GM23338 (cell line): Measurements from ENCODE around the gene SPATA18. TPM values are rescaled to one million over a fixed set of nuclear protein-coding genes. Genes with fewer than 3 reads are reported as not detected.
A peak's percentile ranks its signal among the peaks of the same experiment; 100 is the strongest.

Experiments used
- ATAC-seq: fragments of 200-7000 bp; cut with Tn5 transposase; 3 replicates; pipeline ENCODE4 v1.9.1; 2020
- DNase-seq: peaks from one replicate; pipeline ENCODE4 v3.0.0-alpha.2; 2015; ENCODE audit warnings: low spot score
- H2AFZ ChIP-seq: fragments of 200-600 bp; sonication (generic); 2 replicates; pipeline ENCODE4 v1.8.0; 2016; ENCODE audit warnings: antibody characterized with exemption, mild to moderate bottlenecking, moderate library complexity
- H3F3A ChIP-seq: fragments of 200-600 bp; sonication (generic); replicated peaks from 2 replicates; pipeline ENCODE4 v1.8.0; 2017; ENCODE audit warnings: antibody characterized with exemption, mixed run types, low read depth
- H3K27ac ChIP-seq: fragments of 200-600 bp; sonication (generic); 2 replicates; pipeline ENCODE4 v1.6.1; 2016; ENCODE audit warnings: low read depth
- H3K27me3 ChIP-seq: fragments of 200-600 bp; sonication (generic); 2 replicates; pipeline ENCODE4 v1.8.0; 2016; ENCODE audit warnings: mild to moderate bottlenecking, mixed run types, moderate library complexity; ENCODE audit not compliant: insufficient read depth
- H3K36me3 ChIP-seq: fragments of 200-600 bp; sonication (generic); 2 replicates; pipeline ENCODE4 v1.8.0; 2016; ENCODE audit warnings: mild to moderate bottlenecking; ENCODE audit not compliant: insufficient read depth
- H3K4me1 ChIP-seq: fragments of 200-600 bp; sonication (generic); 2 replicates; pipeline ENCODE4 v1.8.0; 2016; ENCODE audit warnings: mild to moderate bottlenecking, moderate library complexity; ENCODE audit not compliant: insufficient read depth
- H3K4me2 ChIP-seq: fragments of 200-600 bp; sonication (generic); 2 replicates; pipeline ENCODE4 v1.7.1; 2017; ENCODE audit warnings: mixed run types
- H3K4me3 ChIP-seq: fragments of 200-600 bp; sonication (generic); 2 replicates; pipeline ENCODE4 v1.6.1; 2016; ENCODE audit warnings: mixed run types
- H3K79me2 ChIP-seq: fragments of 200-600 bp; sonication (generic); replicated peaks from 2 replicates; pipeline ENCODE4 v1.8.0; 2017; ENCODE audit warnings: mild to moderate bottlenecking; ENCODE audit not compliant: insufficient read depth
- H3K9me2 ChIP-seq: fragments of 200-600 bp; sonication (generic); 2 replicates; pipeline ENCODE4 v1.8.0; 2017; ENCODE audit not compliant: insufficient read depth
- H4K20me1 ChIP-seq: fragments of 200-600 bp; sonication (generic); replicated peaks from 2 replicates; pipeline ENCODE4 v1.8.0; 2017; ENCODE audit warnings: mild to moderate bottlenecking; ENCODE audit not compliant: insufficient read depth
- H3K27ac Mint-ChIP-seq: 2 replicates; pipeline ENCODE4 v1.8.0; 2020; ENCODE audit warnings: inconsistent platforms, mild to moderate bottlenecking, moderate library complexity, mixed read lengths
- H3K27me3 Mint-ChIP-seq: 3 replicates; pipeline ENCODE4 v1.8.0; 2022; ENCODE audit warnings: low read depth, mild to moderate bottlenecking, moderate library complexity, mixed read lengths, inconsistent platforms; ENCODE audit not compliant: insufficient read depth, poor library complexity
- H3K36me3 Mint-ChIP-seq: 3 replicates; pipeline ENCODE4 v1.8.0; 2021; ENCODE audit warnings: low read depth, mild to moderate bottlenecking, inconsistent platforms, moderate library complexity, mixed read lengths
- H3K4me1 Mint-ChIP-seq: 3 replicates; pipeline ENCODE4 v1.8.0; 2020; ENCODE audit warnings: mild to moderate bottlenecking, inconsistent platforms, mixed read lengths
- H3K4me3 Mint-ChIP-seq: 3 replicates; pipeline ENCODE4 v1.8.0; 2021; ENCODE audit warnings: moderate library complexity, mild to moderate bottlenecking, inconsistent platforms, mixed read lengths
- H3K9me3 Mint-ChIP-seq: 3 replicates; pipeline ENCODE4 v1.8.0; 2020; ENCODE audit warnings: moderate library complexity, mild to moderate bottlenecking, inconsistent platforms, mixed read lengths
- CREB1 ChIP-seq: fragments of 250-450 bp; sonication (Bioruptor Pico); IDR thresholded peaks from 2 replicates; pipeline ENCODE4 v1.5.0; 2020; ENCODE audit warnings: low read depth, mild to moderate bottlenecking, moderate library complexity
- EZH2 ChIP-seq: fragments of 200-600 bp; sonication (generic); IDR thresholded peaks from one replicate; pipeline ENCODE4 v1.8.0; 2017; ENCODE audit warnings: antibody characterized with exemption, mild to moderate bottlenecking, low read depth; ENCODE audit not compliant: unreplicated experiment
- JUNB ChIP-seq: IDR thresholded peaks from one replicate; pipeline ENCODE4 v1.6.1; 2016; ENCODE audit warnings: antibody characterized with exemption; ENCODE audit not compliant: unreplicated experiment
- ZNF114 ChIP-seq: fragments of 250-450 bp; sonication (Bioruptor Pico); IDR thresholded peaks from 2 replicates; pipeline ENCODE4 v1.5.0; 2020; ENCODE audit warnings: mild to moderate bottlenecking, moderate library complexity
- polyA plus RNA-seq: library from polyadenylated mRNA; unstranded; fragments of >200 nt; fragmentation: Nextera tagmentation; extraction: Ambion mirVana; gene quantifications from 2 replicates; pipeline ENCODE4 v1.2.1, GENCODE V29; 2016
- total RNA-seq: library from RNA; depleted of rRNA; stranded (reverse); fragments of >200 nt; shearing (Covaris generic); gene quantifications from 2 replicates; pipeline ENCODE4 v1.2.3, GENCODE V29; 2014
- TF ChIP-seq, protein P1 (sequence below): fragments of 250-450 bp; sonication (Bioruptor Pico); IDR thresholded peaks from 2 replicates; pipeline ENCODE4 v1.5.0; 2020; ENCODE audit warnings: mild to moderate bottlenecking, moderate library complexity
- TF ChIP-seq, protein P2 (sequence below): IDR thresholded peaks from one replicate; pipeline ENCODE4 v1.6.1; 2018; ENCODE audit warnings: antibody characterized with exemption; ENCODE audit not compliant: unreplicated experiment
- TF ChIP-seq, protein P3 (sequence below), 2 experiments: fragments of 200-600 bp in 1 of 2; sonication (generic) in 1 of 2; conservative IDR thresholded peaks; 2 replicates each; pipeline versions ENCODE4 v1.5.1 to v1.6.1; 2016 to 2017; ENCODE audit warnings: antibody characterized with exemption in 2 of 2, low read depth in 2 of 2, mild to moderate bottlenecking in 2 of 2, moderate library complexity in 1 of 2

Gene SPATA18
- total and polyA plus RNA-seq, 2 experiments from 2014 or later = 1.5 to 2.5 TPM

GRCh38 chr4:52105276-52105675 lies 54.2 kb downstream of the SPATA18 start (continued):
- TF ChIP-seq, protein P1, sequence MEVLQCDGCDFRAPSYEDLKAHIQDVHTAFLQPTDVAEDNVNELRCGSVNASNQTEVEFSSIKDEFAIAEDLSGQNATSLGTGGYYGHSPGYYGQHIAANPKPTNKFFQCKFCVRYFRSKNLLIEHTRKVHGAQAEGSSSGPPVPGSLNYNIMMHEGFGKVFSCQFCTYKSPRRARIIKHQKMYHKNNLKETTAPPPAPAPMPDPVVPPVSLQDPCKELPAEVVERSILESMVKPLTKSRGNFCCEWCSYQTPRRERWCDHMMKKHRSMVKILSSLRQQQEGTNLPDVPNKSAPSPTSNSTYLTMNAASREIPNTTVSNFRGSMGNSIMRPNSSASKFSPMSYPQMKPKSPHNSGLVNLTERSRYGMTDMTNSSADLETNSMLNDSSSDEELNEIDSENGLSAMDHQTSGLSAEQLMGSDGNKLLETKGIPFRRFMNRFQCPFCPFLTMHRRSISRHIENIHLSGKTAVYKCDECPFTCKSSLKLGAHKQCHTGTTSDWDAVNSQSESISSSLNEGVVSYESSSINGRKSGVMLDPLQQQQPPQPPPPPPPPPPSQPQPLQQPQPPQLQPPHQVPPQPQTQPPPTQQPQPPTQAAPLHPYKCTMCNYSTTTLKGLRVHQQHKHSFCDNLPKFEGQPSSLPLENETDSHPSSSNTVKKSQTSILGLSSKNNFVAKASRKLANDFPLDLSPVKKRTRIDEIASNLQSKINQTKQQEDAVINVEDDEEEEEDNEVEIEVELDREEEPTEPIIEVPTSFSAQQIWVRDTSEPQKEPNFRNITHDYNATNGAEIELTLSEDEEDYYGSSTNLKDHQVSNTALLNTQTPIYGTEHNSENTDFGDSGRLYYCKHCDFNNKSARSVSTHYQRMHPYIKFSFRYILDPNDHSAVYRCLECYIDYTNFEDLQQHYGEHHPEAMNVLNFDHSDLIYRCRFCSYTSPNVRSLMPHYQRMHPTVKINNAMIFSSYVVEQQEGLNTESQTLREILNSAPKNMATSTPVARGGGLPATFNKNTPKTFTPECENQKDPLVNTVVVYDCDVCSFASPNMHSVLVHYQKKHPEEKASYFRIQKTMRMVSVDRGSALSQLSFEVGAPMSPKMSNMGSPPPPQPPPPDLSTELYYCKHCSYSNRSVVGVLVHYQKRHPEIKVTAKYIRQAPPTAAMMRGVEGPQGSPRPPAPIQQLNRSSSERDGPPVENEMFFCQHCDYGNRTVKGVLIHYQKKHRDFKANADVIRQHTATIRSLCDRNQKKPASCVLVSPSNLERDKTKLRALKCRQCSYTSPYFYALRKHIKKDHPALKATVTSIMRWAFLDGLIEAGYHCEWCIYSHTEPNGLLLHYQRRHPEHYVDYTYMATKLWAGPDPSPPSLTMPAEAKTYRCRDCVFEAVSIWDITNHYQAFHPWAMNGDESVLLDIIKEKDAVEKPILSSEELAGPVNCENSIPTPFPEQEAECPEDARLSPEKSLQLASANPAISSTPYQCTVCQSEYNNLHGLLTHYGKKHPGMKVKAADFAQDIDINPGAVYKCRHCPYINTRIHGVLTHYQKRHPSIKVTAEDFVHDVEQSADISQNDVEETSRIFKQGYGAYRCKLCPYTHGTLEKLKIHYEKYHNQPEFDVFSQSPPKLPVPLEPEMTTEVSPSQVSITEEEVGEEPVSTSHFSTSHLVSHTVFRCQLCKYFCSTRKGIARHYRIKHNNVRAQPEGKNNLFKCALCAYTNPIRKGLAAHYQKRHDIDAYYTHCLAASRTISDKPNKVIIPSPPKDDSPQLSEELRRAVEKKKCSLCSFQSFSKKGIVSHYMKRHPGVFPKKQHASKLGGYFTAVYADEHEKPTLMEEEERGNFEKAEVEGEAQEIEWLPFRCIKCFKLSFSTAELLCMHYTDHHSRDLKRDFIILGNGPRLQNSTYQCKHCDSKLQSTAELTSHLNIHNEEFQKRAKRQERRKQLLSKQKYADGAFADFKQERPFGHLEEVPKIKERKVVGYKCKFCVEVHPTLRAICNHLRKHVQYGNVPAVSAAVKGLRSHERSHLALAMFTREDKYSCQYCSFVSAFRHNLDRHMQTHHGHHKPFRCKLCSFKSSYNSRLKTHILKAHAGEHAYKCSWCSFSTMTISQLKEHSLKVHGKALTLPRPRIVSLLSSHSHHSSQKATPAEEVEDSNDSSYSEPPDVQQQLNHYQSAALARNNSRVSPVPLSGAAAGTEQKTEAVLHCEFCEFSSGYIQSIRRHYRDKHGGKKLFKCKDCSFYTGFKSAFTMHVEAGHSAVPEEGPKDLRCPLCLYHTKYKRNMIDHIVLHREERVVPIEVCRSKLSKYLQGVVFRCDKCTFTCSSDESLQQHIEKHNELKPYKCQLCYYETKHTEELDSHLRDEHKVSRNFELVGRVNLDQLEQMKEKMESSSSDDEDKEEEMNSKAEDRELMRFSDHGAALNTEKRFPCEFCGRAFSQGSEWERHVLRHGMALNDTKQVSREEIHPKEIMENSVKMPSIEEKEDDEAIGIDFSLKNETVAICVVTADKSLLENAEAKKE (CRISPR knock-in tag) = no peak

DNA sequence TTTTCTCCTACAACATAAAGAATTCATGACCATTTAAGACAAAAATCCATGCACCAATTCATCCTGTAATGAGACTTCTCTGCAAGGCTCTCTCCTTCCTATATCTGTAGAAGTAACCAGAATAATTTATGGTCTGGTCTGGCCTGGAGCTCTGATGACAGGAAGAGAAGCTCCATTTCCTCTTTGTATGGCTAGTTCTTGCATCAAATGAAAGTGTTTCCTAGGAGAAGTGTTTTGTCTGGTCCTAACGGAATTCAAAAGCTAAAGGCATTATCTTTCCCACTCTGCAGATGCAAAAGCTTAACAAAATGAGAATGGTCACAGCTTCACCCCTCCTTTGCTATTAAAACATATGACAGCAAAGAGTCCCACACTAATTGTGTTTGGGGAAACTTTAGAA lies 55.1 kb downstream of the SPATA18 start:
- no peak overlapping the region for H3K4me2 ChIP-seq
- Mint-ChIP-seq H3K36me3 (no peaks in the 10 kb centered on the region), H3K9me3 (no peaks in the 10 kb centered on the region), H3K4me1 (peaks cover 4% of the 10 kb centered on the region; the same call in 1 of the 3 replicates), H3K4me3 (no peak overlapping the region), H3K27me3 (peaks cover 2% of the 10 kb centered on the region), H3K27ac (no peak overlapping the region)
- TF ChIP-seq CREB1 (CRISPR knock-in tag) (no peak), EZH2 (no peak)
- peak overlapping the region; percentile 74; the same call in 1 of the 2 replicates for H2AFZ ChIP-seq
- H3F3A ChIP-seq = no peaks in the 10 kb centered on the region
- H4K20me1 ChIP-seq = no peaks in the 10 kb centered on the region
- H3K9me2 ChIP-seq = 0 out of 2 replicates have a peak, but pooled peaks cover 5% of the 10 kb centered on the region
- H3K27me3 ChIP-seq = no peaks in the 10 kb centered on the region
- no peaks in the 10 kb centered on the region for H3K36me3 ChIP-seq
- H3K79me2 ChIP-seq = no peaks in the 10 kb centered on the region
- no peak for ATAC-seq
- H3K4me1 ChIP-seq = no peaks in the 10 kb centered on the region
- no peak overlapping the region for H3K4me3 ChIP-seq
- H3K27ac ChIP-seq = no peak overlapping the region
- no peak for DNase-seq

DNA sequence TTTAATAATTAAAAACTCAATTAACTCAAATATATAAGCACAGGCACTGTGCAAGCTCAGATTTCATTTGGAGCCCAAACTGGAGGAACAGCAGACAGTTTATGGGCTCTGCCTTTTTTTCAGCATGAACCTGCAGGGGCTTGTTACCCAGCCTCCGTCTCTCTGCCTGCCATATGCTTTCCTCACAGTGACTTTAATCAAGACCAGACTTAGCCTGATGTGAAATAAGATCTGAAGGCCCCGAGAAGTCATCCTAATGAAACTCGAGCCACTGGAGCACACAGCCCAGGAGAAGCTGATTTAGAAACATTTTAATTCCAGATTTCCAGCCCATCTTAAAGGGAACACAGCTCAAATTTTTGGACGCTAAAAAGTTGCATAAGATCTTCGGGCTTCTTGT lies 55.6 kb downstream of the SPATA18 start:
- Histone ChIP-seq H3K4me1 (no peaks in the 10 kb centered on the region), H3F3A (no peaks in the 10 kb centered on the region), H3K36me3 (no peaks in the 10 kb centered on the region), H3K79me2 (no peaks in the 10 kb centered on the region), H3K9me2 (0 out of 2 replicates have a peak, but pooled peaks cover 5% of the 10 kb centered on the region), H3K27ac (no peak overlapping the region), H4K20me1 (no peaks in the 10 kb centered on the region), H3K4me3 (no peak overlapping the region), H3K4me2 (no peak overlapping the region), H2AFZ (peak overlapping the region; percentile 74), H3K27me3 (no peaks in the 10 kb centered on the region)
- peak; percentile 3 for DNase-seq
- Mint-ChIP-seq H3K4me1 (peaks cover 4% of the 10 kb centered on the region; the same call in 1 of the 3 replicates), H3K9me3 (no peaks in the 10 kb centered on the region), H3K27ac (no peak overlapping the region), H3K36me3 (no peaks in the 10 kb centered on the region), H3K27me3 (peaks cover 2% of the 10 kb centered on the region), H3K4me3 (no peak overlapping the region)
- no peak for ATAC-seq
- TF ChIP-seq ZNF114 (no peak), CREB1 (CRISPR knock-in tag) (no peak), JUNB (no peak)
- TF ChIP-seq, protein P2, sequence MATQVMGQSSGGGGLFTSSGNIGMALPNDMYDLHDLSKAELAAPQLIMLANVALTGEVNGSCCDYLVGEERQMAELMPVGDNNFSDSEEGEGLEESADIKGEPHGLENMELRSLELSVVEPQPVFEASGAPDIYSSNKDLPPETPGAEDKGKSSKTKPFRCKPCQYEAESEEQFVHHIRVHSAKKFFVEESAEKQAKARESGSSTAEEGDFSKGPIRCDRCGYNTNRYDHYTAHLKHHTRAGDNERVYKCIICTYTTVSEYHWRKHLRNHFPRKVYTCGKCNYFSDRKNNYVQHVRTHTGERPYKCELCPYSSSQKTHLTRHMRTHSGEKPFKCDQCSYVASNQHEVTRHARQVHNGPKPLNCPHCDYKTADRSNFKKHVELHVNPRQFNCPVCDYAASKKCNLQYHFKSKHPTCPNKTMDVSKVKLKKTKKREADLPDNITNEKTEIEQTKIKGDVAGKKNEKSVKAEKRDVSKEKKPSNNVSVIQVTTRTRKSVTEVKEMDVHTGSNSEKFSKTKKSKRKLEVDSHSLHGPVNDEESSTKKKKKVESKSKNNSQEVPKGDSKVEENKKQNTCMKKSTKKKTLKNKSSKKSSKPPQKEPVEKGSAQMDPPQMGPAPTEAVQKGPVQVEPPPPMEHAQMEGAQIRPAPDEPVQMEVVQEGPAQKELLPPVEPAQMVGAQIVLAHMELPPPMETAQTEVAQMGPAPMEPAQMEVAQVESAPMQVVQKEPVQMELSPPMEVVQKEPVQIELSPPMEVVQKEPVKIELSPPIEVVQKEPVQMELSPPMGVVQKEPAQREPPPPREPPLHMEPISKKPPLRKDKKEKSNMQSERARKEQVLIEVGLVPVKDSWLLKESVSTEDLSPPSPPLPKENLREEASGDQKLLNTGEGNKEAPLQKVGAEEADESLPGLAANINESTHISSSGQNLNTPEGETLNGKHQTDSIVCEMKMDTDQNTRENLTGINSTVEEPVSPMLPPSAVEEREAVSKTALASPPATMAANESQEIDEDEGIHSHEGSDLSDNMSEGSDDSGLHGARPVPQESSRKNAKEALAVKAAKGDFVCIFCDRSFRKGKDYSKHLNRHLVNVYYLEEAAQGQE = no peak
- TF ChIP-seq, protein P3, sequence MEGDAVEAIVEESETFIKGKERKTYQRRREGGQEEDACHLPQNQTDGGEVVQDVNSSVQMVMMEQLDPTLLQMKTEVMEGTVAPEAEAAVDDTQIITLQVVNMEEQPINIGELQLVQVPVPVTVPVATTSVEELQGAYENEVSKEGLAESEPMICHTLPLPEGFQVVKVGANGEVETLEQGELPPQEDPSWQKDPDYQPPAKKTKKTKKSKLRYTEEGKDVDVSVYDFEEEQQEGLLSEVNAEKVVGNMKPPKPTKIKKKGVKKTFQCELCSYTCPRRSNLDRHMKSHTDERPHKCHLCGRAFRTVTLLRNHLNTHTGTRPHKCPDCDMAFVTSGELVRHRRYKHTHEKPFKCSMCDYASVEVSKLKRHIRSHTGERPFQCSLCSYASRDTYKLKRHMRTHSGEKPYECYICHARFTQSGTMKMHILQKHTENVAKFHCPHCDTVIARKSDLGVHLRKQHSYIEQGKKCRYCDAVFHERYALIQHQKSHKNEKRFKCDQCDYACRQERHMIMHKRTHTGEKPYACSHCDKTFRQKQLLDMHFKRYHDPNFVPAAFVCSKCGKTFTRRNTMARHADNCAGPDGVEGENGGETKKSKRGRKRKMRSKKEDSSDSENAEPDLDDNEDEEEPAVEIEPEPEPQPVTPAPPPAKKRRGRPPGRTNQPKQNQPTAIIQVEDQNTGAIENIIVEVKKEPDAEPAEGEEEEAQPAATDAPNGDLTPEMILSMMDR (conservative IDR thresholded peaks at IDR 0.05; ENCODE audit: low read depth in 2 of 2) = no peak
